HuH-7.5 (cell line): Measurements from ENCODE around the gene TWF1.
A peak's percentile ranks its signal among the peaks of the same experiment; 100 is the strongest.
"Not testable (repeated sequence)": the region's sequence is repeated elsewhere in the genome, so short reads cannot be mapped to it uniquely, and the experiment has no call there.

ENCODE experiments used
- DNase-seq: peaks from one replicate; pipeline ENCODE4 v3.0.0; 2011; ENCODE audit warnings: low spot score

Gene TWF1

GRCh38 chr12:43805149-43805859 is 813 bp downstream of the TWF1 start:
- peak; percentile 19 for DNase-seq

- no peak for DNase-seq
Measured at GRCh38 chr12:43797561-43798217, 8.4 kb downstream of the TWF1 start.

- peak; percentile 23 for DNase-seq
Measured at GRCh38 chr12:43795716-43796280, 10.3 kb downstream of the TWF1 start.

- DNase-seq, result no peak
Measured at GRCh38 chr12:43789941-43790340, 16.2 kb downstream of the TWF1 start.

GRCh38 chr12:43786899-43787693 is 19.0 kb downstream of the TWF1 start:
- no peak for DNase-seq

- DNase-seq, result peak; percentile 32
Measured at GRCh38 chr12:43776498-43776897, 29.6 kb downstream of the TWF1 start.

GRCh38 chr12:43766291-43766690 is 39.8 kb downstream of the TWF1 start:
- DNase-seq, result no peak

GRCh38 chr12:43764528-43764927 is 41.6 kb downstream of the TWF1 start:
- no peak for DNase-seq

- no peak for DNase-seq
Measured at GRCh38 chr12:43763769-43764168, 42.3 kb downstream of the TWF1 start.

- no peak for DNase-seq
Measured at GRCh38 chr12:43762596-43762995, 43.5 kb downstream of the TWF1 start.

- DNase-seq, result no peak
Measured at GRCh38 chr12:43761500-43761899, 44.6 kb downstream of the TWF1 start.

GRCh38 chr12:43760396-43760795 is 45.7 kb downstream of the TWF1 start:
- no peak for DNase-seq

GRCh38 chr12:43758728-43759563 is 47.2 kb downstream of the TWF1 start, which contains the start of the genes IRAK4 and PUS7L:
Gene IRAK4 (plus strand): TSS chr12:43758951. CDS start chr12:43768112, 9,161 bp downstream.
Gene PUS7L (minus strand): TSS chr12:43758790. CDS start chr12:43755245, 3,545 bp downstream.
- peak; percentile 74 for DNase-seq

GRCh38 chr12:43758247-43758727 is 47.8 kb downstream of the TWF1 start:
- peak; percentile 45 for DNase-seq

- DNase-seq, result no peak
Measured at GRCh38 chr12:43754015-43754414, 52.1 kb downstream of the TWF1 start.

GRCh38 chr12:43751360-43751759 is 54.8 kb downstream of the TWF1 start:
- not testable (repeated sequence) for DNase-seq

GRCh38 chr12:43750814-43751213 is 55.3 kb downstream of the TWF1 start:
- no peak for DNase-seq

- DNase-seq, result no peak
Measured at GRCh38 chr12:43749016-43749415, 57.1 kb downstream of the TWF1 start.

- no peak for DNase-seq
Measured at GRCh38 chr12:43744826-43745225, 61.3 kb downstream of the TWF1 start.
